NCI-H1092 (cell line): Measurements from ENCODE around the gene COX20.
"Not testable (repeated sequence)": the region's sequence is repeated elsewhere in the genome, so short reads cannot be mapped to it uniquely, and the experiment has no call there.

Experiments
- DNase-seq: peaks from one replicate; lab custom pipeline; 2025; lab: John Stamatoyannopoulos, UW

The COX20 gene, protein sequence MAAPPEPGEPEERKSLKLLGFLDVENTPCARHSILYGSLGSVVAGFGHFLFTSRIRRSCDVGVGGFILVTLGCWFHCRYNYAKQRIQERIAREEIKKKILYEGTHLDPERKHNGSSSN

DNA sequence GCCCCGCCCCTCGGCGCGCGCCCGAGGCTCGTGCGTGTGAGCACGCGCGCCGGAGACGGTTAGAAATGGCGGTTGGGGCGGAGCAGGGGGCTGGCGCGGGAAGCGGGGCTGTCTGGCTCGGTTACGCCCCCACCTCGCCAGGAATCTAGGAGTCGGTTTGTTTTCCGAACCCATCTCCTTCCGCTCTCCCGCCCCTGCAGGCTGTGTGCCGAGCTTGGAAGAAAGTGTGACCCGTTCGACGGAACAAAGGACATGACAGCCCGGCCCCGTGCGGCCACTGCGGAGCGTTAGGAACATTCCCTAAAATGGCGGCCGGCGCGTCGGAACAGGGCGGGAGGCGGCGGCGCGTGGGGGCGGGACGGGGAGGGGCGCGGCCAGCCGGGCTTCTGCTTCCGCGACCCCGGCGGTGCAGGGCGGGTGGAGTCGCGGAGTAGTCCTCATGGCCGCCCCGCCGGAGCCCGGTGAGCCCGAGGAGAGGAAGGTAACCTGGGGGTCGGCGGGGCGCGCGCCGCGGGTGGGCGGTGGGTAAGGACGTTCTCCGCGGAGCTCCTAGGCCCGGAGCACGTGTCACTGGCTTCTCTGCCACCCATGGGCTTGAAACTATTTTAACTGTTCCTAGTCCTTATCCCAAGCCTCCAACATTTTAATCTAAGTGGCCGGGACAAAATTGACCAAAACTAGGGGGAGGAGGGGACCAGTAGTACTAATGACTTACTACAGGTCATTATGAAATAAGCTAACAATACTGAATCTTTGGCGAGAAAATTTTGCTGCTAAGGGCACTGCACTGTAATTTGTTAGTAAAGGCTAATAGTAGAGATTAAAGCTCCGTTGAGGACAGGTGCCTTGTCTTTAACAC is at the start of gene COX20:
TSS of gene COX20 (plus strand) at position 383 of the 859 bp plus-strand sequence. CDS start at position 440, 57 bp downstream.
- peak; percentile 95 for DNase-seq

DNA sequence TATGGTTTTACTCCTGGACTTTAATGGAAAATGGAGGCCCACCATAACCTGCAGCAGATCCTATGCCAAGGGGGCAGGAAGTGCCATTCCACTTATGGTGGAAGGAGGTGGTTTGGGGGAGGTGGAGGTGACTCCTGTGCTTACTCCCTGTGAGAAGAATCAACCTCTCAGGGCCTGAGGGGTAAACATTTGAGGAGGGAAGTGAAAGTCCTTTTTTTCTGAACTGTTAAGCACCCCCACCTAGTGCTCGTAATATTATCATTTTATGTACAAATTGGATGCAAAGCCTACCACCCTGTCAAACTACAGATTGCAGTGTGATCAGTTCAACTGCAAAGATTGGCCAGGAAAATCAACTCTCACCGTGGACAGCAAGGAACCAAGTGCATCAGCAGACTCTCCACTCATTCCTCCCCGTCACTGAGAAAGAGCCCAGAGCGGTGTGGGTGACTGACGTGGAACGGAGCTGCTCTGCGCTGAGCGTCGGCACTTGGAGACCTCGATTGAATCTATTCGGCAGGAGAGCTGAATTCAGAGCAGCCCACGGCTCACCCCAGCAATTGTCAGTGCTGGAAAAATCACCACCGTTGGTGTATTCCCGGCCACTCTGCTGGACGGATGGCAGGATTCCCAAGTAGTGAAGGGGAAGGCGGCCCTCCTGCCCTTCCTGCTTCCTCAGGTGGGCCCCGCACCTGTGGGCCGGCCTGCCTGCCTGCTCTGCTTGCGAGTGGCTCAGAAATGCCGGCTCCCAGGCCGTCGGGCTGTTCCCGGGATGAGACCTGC is 46.8 kb upstream of the COX20 start:
- DNase-seq = no peak

DNA sequence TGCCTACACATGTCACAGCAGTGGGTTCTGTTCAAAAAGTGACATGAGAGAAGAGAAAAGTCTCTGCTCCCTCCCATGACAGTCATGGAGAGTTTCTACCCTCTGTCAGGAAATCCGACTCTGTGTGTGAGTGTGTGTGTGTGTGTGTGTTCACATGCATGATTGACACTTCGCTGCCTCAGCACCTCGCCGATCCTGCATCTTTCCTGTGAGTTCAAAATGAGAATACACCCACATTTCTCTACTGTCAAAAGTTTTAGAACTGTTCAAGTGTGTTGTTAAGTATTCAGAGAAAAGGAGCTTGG is 46.2 kb upstream of the COX20 start:
- no peak for DNase-seq

DNA sequence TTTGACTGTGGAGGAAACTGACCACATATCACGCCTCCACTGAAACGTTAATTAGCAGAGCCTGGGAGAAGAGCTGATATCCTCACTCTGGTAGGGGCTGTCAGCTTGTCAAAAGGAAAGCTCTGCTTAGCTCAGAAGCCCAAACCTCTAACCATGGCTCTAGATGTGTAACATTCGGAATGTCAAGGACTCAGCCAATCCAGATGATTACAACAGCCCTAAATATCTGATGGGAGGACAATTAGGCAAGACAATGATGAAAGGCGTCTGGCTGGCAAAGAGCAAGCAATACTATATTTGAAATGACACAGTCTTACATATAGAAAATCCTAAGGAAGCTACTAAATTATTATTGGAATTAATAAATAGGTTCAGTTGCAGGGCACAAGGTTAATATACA is 45.7 kb upstream of the COX20 start:
- DNase-seq = no peak

DNA sequence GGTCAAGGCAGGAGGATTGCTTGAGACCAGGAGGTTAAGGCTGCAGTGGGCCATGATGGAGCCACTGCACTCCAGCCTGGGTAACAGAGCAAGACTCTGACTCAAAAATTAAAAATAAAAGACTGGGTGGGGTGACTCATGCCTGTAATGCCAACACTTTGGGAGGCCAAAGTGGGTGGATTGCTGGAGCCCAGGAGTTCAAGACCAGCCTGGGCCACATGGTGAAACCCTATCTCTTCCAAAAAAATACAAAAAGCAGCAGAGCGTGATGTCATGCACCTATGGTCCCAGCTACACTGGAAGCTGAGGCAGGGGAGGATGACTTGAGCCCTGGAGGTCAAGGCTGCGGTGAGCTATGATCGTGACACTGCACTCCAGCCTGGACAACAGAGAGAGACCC is 44.4 kb upstream of the COX20 start:
- no peak for DNase-seq

DNA sequence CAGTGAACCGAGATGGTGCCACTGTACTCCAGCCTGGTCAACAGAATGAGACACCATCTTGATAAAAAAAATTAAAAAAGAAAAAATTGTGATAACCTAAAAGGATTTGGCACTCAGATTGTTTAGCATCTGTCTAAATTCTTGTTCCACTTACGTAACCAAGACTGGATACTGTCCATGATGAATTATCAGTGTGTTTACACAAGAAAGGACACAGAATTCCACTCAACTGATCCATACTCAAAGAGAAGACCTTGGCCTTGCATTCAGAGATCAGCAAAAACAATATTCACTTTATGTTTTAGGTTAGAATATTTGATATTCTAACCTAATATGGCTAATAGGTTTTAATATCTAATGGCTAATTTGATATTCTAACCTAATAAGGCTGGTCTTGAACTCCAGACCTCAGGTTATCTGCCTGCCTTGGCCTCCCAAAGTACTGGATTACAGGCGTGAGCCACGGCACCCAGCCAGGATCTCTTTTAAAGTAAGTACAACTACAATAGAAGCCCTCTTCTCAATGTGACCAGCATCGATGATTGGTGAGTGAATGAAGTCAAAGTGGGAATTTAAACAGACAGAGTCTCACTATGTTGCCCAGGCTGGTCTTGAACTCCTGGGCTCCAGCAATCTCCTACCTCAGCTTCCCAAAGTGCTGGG is 43.1 kb upstream of the COX20 start:
- no peak for DNase-seq

DNA sequence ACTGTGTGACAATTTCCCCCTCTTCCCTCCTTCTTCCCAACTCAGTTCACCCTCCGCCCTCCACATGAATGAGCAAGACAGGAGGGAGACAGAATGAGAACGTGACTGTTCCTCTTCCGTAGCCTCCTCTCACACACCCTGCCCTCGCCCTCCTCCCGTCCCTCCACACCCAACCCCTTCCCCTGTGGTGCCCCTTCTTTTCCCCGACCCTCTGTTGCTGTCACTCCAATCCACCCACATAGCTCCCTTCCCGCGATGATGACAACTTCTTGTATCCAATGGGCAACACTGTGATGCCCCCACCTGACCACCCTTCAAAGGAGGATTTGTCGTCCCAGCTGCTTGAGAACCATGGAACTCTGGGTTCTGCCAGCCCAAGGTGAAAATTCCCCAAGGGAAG is 41.4 kb upstream of the COX20 start:
- DNase-seq = no peak

DNA sequence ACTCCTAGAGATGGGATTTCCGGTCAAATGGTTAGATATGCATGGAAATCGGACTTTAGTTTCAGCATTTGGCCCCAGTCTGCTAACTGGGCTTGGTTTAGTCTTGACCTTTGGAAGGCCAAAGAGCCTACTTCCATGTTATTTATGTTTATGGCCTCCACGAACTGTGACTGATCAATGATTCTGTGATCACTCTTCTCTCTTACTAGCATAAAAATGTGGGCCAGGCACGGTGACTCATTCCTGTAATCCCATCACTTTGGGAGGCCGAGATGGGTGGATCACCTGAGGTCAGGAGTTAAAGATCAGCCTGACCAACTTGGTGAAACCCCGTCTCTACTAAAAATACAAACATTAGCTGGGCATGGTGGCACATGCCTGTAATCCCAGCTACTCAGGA is 40.9 kb upstream of the COX20 start:
- not testable (repeated sequence) for DNase-seq

DNA sequence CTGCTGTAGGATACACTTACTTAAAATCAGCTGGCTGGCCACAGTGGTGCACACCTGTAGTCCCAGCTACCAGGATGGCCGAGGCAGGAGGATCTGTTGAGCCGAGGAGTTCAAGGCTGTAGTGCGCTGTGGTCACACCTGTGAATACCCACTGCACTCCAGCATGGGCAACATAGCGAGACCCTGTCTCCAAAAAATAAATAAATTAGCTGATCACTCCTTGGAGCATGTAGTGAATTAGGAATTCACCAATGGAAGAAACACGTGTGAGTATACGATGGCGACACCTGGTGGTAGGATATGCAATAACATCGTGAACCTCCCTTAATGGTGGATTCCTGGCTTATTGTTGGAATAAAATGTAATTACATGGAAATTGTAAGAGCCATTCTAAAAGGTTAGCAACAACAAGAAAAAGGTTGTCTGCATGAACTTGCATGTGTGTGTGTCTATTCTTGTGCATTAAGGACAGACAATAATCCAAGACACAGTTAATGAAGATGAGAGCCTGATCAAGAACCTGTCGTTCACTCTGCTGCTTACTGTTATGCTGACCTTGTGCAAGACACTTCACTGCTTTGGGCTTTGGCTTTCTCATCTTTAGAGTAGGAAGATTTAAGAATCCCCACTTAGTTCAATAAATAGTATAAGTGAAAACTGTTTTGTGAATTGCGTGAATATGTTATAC is 38.6 kb upstream of the COX20 start:
- DNase-seq = peak; percentile 49

DNA sequence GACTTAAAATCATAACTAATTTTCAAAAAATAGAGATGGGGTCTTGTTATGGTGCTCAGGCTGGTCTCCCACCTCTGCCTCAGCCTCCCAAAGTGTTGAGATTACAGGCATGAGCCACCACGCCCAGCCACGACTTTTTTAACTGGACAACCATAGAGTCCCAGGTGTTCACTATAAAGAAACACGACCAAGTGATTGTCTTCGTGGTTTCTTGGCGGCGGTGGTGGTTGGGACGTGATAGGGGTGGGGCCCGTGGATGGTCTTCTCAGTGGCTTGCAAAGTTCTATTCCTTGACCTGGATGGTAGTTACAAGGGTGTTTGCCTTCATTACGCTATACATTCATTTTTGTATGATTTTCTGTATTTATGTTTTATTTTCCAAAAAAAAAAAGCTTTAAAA is 34.6 kb upstream of the COX20 start:
- DNase-seq = no peak

DNA sequence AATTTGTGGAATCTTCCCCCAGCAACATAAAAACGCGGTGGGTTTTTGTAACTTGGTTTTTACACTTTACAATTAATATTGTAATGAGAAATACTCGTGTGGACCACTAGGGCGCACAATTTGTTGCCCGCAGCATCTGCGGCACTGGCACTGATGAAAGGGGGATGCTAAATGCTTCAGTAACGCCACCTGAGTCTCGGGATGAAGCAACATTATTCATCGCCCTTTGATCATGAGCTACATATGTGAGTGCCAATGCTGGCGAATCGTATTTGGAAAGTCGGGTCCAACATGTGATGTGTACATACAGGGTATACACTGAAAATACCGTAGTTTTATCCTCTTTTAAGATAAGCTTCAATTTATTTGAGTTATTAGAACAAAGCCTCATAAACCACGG is 34.2 kb upstream of the COX20 start:
- peak; percentile 22 for DNase-seq

DNA sequence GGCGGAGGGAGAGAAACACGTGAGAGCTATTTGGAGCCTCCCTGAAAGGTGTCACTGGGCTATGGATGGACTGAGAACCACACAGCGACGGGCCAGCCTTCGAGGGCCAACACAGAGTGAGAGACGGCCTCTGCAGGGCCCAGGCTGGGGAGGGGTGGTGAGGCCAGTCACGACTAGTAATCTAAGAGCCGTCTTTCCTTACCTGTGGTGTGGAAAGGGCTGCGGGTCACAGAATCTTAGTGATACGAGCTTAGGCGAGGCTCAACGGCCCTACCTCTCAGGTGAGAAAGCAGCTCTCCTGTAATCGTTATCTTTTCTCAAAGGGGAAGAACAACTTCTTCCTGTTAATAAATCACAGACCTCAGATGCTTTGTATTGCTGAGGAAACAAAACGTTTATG is 33.4 kb upstream of the COX20 start:
- DNase-seq = no peak

DNA sequence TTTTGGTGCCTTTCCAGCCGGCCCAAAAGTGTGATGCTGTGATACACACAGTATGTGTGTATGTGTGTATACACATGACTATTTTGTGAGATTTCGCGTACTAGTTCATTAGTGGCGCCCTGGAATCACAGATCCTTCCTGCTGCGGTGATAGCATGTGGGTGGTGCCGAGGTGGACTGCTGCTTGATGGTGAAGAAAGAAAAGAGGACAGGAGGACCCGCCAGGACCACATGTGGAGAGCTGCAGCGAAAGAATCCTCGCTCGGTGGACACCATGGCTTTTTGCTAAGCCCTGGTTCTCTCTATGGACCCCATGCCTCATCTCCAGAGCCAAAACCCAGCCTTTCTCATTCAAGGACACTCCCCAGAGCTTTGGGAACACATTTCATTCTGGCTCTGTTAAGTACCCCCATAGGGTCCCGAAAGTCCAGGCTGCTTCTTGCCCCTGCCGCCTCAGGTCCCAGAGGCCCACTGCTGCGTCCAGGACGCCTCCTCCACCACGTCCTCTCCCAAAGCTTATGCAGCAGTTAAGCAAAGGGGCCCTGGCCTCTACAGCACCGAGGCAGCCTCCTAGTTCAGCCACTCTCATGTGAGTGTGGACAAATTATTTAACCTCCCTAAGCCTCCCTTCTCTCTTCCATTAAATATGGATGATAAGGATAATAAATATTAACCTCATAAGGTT is 32.8 kb upstream of the COX20 start:
- DNase-seq = no peak

DNA sequence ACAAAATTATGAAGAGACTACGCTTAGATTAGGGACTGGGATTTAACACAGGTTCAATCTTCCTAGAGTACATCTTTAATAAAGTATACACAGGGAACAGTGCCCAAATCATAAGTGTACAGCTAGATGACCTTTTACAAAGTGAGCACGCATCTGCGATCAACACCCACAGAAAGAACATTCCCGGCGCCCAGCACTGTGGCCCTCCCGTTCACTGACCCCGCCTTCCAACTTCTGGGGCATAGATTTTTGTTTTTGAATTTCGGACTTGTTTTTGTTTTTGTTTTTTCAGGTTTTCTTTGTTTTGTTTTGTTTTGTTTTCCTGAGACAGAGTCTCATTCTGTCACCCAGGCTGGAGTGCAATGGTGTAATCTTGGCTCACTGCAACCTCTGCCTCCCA is 30.6 kb upstream of the COX20 start:
- DNase-seq = no peak

DNA sequence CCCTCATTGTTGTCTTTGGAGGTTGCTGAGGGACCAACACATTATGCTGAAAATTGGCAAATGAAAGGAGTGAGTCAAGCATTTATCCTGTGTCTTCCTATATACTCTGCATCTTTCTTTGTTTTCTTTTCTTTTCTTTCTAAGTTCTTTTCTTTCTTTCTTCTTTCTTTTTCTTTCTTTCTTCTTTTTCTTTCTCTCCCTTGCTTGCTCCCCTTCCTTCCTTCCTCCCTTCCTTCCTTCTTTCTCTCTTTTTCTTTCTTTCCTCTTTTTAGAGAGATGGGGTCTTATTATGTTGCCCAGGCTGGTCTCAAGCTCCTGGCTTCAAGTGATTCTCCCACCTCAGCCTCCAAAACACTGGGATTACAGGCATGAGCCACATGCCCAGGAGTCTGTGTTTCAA is 28.3 kb upstream of the COX20 start:
- no peak for DNase-seq

DNA sequence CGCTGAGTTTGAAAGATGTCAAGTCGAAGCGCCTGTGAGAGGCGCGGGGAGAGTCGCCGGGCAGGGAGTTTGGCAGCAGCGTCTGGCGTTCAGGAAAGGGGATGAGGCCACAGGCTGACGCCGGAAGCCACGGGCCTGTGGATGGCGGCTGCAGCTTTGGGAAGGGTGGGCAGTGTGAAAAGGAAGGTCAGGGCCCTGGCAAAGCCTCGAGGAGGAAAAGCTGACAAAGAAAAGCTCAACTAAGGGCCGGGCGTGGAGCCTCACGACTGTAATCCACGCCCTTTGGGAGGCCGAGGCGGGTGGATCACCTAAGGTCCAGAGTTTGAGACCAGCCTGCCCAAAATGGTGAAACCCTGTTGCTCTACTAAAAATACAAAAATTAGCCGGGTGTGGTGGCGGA is 25.2 kb upstream of the COX20 start:
- DNase-seq = no peak

DNA sequence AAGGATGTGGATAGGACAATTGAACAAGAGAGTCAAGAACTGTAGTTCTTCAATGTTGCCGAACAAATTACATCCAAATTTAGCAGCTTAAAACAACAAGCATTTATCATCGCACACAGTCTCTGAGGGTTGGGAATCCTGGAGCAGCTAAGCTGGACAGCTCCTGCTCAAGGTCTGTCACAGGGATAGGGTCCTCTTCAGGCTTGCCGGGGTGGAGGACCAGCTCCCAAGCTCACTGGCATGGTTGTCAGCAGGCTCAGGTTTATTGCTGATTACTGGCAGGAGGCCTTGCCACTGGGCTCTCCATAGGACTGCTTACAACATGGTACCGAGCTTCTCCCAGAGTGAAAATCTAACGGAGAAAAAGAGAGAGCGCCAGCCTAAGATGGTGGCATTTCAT is 22.1 kb upstream of the COX20 start:
- DNase-seq = no peak

DNA sequence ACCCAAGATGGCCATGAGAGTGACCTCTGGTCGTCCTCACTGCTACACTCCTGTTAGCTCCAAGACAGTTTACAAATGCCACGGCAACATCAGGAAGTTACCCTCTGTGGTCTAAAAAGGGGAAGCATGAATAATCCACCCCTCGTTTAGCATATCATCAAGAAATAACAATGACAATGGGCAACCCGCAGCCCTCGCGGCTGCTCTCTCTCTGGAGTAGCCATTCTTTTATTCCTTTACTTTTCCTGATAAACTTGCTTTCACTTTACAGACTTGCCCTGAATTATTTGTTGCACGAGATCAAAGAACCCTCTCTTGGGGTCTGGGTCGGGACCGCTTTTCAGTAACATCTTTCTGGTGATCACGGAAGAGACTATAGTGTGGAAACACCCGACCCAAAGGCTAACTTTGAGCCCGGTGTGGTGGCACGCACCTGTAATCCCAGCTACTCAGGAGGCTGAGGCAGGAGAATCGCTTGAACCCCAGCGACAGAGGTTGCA is 19.8 kb upstream of the COX20 start:
- DNase-seq = no peak

DNA sequence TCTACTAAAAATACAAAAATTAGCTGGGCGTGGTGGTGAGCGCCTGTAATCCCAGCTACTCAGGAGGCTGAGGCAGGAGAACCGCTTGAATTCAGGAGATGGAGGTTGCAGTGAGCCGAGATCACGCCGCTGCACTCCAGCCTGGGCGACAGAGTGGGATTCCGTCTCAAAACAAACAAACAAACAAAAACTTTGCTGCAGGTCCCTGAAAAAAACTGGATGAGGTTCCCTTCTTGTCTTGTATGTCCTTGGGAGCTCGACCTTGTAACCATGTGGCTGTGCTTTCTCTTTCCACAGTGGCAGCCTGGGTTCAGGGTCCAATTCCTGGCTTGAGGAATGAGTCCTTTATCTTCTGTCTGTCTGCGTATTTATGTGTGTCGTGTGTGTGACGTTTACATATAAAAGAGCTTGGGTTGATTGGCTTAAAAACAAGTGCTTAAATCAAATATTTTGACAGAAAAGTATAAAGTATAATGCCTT is 18.0 kb upstream of the COX20 start:
- no peak for DNase-seq

DNA sequence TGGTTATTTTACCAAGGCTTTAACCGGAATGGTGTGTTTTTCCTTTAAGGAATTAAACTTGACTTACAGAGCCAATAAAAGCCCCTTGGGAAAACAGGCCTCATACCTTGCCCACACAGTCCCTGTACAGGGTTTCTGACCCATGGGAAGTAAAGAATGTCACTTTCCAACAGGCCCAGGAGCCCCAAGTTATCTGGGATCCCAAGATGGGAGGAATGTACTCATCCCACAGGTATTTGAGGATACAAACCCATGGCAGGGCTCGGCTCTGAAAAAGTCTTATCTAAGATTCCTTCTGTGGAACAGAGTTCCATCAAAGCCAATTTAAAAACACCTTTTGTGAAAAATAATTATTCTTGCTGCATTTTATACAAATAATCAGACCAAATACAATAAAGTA is 15.3 kb upstream of the COX20 start:
- DNase-seq = no peak

DNA sequence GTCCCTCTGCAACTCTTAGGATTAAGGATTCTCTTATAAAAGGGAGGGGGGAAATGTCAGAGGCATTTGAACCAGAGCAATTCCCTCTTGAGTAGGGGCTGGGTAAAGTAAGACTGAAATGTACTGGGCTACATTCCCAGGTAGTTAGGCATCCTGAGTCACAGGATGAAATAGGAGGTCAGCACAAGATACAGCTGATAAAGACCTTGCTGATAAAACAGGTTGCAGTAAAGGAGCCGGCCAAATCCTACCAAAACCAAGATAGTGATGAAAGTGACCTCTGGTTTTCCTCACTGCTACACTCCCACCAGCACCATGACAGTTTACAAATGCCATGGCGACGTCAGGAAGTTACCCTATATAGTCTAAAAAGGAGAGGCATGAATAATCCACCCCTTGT is 14.3 kb upstream of the COX20 start:
- no peak for DNase-seq
